GM21360 (cell line): ENCODE measurements around the gene TREM2.
"Not testable (repeated sequence)": the region's sequence is repeated elsewhere in the genome, so short reads cannot be mapped to it uniquely, and the experiment has no call there.

ENCODE experiments used
- ATAC-seq: cut with Tn5 transposase; IDR thresholded peaks from one replicate; pipeline ENCODE4 v1.9.1; 2021; ENCODE audit warnings: mild to moderate bottlenecking, moderate library complexity; ENCODE audit not compliant: unreplicated experiment

TREM2 gene

GRCh38 chr6:41156001-41156400 is 6.9 kb downstream of the TREM2 start:
- ATAC-seq: no peak

- ATAC-seq: no peak
Measured at GRCh38 chr6:41155132-41155805, 7.6 kb downstream of the TREM2 start.

GRCh38 chr6:41153992-41154625 is 8.8 kb downstream of the TREM2 start, which contains the start of gene TREML1:
TREML1 (minus strand) TSS chr6:41154347; CDS start chr6:41154288, 59 bp downstream.
- no peak for ATAC-seq

- no peak for ATAC-seq
Measured at GRCh38 chr6:41153451-41153850, 9.5 kb downstream of the TREM2 start.

- ATAC-seq: no peak
Measured at GRCh38 chr6:41150671-41151070, 12.2 kb downstream of the TREM2 start.

- ATAC-seq: no peak
Measured at GRCh38 chr6:41147917-41148316, 15.0 kb downstream of the TREM2 start.

GRCh38 chr6:41136911-41137310 is 26.0 kb downstream of the TREM2 start:
- ATAC-seq: no peak

- no peak for ATAC-seq
Measured at GRCh38 chr6:41135062-41135832, 27.7 kb downstream of the TREM2 start.

- ATAC-seq: no peak
Measured at GRCh38 chr6:41132254-41132653, 30.7 kb downstream of the TREM2 start.

GRCh38 chr6:41125282-41125681 is 37.6 kb downstream of the TREM2 start:
- ATAC-seq: no peak

GRCh38 chr6:41122918-41123317 is 40.0 kb downstream of the TREM2 start:
- no peak for ATAC-seq

- no peak for ATAC-seq
Measured at GRCh38 chr6:41122373-41122772, 40.5 kb downstream of the TREM2 start.

- ATAC-seq: no peak
Measured at GRCh38 chr6:41120058-41120457, 42.9 kb downstream of the TREM2 start.

- ATAC-seq: no peak
Measured at GRCh38 chr6:41119508-41119907, 43.4 kb downstream of the TREM2 start.

GRCh38 chr6:41115027-41115426 is 47.9 kb downstream of the TREM2 start:
- not testable (repeated sequence) for ATAC-seq

GRCh38 chr6:41111017-41111416 is 51.9 kb downstream of the TREM2 start:
- ATAC-seq: no peak
